ENCODE measurements around the gene ABCA9. TPM values are rescaled to one million over a fixed set of nuclear protein-coding genes. Genes with fewer than 3 reads are reported as not detected.

The ABCA9 gene
- total RNA-seq, 1 donor from 2014 or later, result 0.26 TPM

DNA sequence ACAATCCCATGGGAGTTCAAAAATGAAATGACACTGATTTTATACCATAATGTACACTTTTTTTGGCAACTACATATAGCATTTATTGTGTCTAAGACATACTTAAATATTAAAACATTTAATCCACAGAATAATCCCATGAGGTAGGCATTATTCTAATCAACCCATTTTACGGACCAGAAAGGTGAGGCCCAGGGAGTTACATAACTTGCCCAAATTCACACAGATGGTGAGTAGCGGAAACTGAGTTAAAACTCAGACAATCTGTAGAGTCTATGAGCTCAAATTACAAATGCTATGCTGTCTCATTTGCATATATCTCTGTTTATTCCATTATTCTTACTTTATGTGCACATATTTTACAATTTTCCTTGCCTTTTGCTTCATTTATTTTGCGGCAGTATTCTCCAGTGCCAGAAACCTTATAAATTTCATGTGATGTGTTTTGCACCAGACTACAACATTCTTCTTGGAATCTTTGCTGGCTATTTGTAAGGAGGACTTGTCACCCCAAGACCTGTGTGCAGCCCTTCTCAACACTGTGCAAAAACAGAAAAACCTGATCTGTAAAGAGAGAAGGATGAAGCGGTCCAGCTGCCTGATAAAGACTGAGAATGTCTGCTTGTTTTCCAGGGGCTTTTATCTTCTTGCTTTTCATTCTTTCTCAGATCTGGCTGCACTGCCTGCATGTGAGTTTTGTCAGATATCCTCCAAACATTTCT lies 2.3 kb upstream of the ABCA9 start:
- TF ChIP-seq, protein P1, sequence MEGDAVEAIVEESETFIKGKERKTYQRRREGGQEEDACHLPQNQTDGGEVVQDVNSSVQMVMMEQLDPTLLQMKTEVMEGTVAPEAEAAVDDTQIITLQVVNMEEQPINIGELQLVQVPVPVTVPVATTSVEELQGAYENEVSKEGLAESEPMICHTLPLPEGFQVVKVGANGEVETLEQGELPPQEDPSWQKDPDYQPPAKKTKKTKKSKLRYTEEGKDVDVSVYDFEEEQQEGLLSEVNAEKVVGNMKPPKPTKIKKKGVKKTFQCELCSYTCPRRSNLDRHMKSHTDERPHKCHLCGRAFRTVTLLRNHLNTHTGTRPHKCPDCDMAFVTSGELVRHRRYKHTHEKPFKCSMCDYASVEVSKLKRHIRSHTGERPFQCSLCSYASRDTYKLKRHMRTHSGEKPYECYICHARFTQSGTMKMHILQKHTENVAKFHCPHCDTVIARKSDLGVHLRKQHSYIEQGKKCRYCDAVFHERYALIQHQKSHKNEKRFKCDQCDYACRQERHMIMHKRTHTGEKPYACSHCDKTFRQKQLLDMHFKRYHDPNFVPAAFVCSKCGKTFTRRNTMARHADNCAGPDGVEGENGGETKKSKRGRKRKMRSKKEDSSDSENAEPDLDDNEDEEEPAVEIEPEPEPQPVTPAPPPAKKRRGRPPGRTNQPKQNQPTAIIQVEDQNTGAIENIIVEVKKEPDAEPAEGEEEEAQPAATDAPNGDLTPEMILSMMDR (IDR thresholded peaks at IDR 0.05; ENCODE audit: insufficient read depth, low read length, severe bottlenecking), result no peak
- no peaks in the 10 kb centered on the region for H3K36me3 ChIP-seq (ENCODE audit: control insufficient read depth, insufficient read depth, low read length)
- DNase-seq (ENCODE audit: low read depth) (no peak), FAIRE-seq (no peak)
- H3K27me3 ChIP-seq (ENCODE audit: control insufficient read depth, insufficient read depth, low read length), result no peaks in the 10 kb centered on the region
- H3K4me3 ChIP-seq (ENCODE audit: low read depth, low read length), result no peak overlapping the region

DNA sequence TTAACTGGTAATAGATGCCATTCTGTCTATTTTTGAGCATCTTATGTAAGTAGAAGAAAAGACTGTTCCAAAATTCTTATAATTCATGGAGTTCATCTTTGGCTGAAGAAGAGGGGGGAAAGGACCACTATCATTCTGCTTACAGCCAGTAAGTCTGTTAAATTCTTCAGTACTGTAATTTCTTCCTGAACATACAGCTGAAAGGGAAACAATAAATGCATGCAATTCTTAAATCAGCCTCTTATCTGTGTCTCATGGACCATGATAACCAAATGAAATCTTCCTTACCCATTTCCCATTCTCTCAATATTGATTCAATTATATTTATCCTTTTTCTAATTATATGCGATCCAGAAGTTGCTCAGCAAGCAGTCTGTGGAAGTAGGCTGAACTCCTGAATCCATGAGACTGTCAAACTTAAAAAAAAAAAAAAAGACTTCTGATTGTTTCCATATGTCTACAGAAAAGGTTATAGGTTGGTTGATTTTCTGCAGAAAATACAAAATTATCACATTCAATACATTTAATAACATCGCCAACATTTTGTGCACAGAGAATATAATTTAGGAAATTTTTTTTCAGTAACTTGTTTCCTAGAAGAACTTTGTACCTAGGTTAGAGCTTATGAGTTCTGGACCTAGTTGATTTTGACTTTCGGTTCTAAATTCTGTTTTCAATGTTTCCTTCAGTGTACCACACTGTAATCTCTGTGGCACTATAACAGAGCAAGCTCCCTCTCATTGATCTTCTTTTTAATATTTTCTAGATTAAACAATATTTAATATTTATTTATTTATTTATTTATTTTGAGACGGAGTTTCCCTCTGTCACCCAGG lies 1.2 kb upstream of the ABCA9 start:
- FAIRE-seq (no peak), DNase-seq (ENCODE audit: low read depth) (no peak)
- H3K27me3 ChIP-seq (ENCODE audit: control insufficient read depth, insufficient read depth, low read length), result no peaks in the 10 kb centered on the region

DNA sequence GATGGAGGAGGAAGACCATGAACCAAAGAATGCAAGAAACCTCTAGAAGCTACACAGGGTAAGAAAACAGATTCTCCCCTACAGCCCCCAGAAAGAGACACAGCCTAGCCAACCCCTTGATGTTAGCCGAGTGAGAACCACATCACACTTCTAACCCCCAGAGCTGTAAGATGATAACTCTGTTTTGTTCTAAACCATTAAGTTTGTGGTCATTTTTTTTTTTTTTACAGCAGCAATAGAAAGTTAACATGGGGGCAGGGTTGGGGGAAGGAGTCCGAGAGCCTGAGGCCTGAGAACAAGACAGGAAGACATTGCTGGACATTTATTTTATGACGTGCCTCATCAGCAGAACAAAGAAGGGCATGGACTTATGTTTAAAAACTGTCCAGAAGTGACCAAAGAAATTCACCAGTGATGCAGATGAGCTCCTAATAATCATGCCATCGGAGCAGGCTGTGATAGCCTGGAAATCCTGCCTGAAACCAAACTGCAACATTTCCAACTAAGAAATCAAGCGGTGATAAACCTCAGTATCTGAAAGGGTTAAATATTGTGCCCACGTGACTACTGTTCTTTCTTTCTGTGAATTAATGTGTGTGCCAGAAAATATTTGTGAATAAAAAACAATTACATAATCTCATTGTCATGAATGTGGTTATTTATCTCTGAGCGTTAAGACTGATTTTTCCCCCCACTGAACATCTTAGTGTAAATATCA lies 1.1 kb downstream of the ABCA9 start:
- no peak for DNase-seq (ENCODE audit: low read depth)
- TF ChIP-seq, protein P1 (IDR thresholded peaks at IDR 0.05; ENCODE audit: insufficient read depth, low read length, severe bottlenecking), result no peak
- Histone ChIP-seq H3K4me3 (ENCODE audit: low read depth, low read length) (no peak overlapping the region), H3K27me3 (ENCODE audit: control insufficient read depth, insufficient read depth, low read length) (no peaks in the 10 kb centered on the region), H3K36me3 (ENCODE audit: control insufficient read depth, insufficient read depth, low read length) (no peaks in the 10 kb centered on the region)
- FAIRE-seq, result no peak

More for the DNA sequence above, 1.2 kb upstream of the ABCA9 start:
- no peaks in the 10 kb centered on the region for H3K36me3 ChIP-seq (ENCODE audit: control insufficient read depth, insufficient read depth, low read length)
- H3K4me3 ChIP-seq (ENCODE audit: low read depth, low read length), result no peak overlapping the region
- TF ChIP-seq, protein P1 (IDR thresholded peaks at IDR 0.05; ENCODE audit: insufficient read depth, low read length, severe bottlenecking), result no peak

DNA sequence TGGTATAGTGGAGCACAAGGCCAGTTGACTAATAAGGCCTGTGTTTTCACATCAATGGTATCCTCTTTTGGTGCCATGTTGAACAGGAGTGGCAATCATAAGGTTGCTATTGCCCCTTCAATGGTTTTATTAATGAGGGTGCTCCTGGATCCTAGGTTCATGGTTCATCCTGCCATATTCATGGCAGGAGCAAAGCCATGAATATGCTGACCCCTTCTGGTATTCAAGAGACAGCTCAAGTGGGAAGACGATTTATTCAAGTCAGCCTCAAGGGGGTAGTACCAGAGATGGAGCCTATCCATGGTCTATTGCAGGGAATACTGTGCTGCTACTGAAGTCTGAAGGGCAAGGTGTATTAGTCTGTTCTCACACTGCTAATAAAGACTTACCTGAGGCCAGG lies 2.6 kb downstream of the ABCA9 start:
- Histone ChIP-seq H3K27me3 (ENCODE audit: control insufficient read depth, insufficient read depth, low read length) (no peaks in the 10 kb centered on the region), H3K36me3 (ENCODE audit: control insufficient read depth, insufficient read depth, low read length) (no peaks in the 10 kb centered on the region), H3K4me3 (ENCODE audit: low read depth, low read length) (no peak overlapping the region)
- FAIRE-seq (no peak), DNase-seq (ENCODE audit: low read depth) (no peak)
- TF ChIP-seq, protein P1 (IDR thresholded peaks at IDR 0.05; ENCODE audit: insufficient read depth, low read length, severe bottlenecking), result no peak

DNA sequence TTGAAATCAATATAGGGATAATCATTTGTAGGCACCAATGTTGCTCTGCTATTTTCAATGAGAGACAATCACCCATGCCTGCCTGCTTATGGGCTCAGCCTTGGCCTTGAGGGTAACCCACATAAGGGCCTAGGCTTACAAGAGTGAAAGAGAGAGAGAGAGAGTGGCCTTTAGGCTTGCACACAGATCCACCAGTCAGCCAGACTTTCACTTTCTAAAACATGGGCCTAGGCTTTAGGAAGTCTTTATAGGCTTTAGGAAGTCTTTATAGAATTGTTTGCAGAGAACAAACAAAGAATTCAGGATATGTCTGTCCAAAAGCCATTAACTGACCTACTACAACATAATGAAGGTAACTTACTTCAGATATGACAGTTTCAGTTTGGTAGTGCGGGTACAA lies 3.4 kb downstream of the ABCA9 start:
- FAIRE-seq (no peak), DNase-seq (ENCODE audit: low read depth) (no peak)
- no peaks in the 10 kb centered on the region for H3K36me3 ChIP-seq (ENCODE audit: control insufficient read depth, insufficient read depth, low read length)
- TF ChIP-seq, protein P1 (IDR thresholded peaks at IDR 0.05; ENCODE audit: insufficient read depth, low read length, severe bottlenecking), result no peak
- no peak overlapping the region for H3K4me3 ChIP-seq (ENCODE audit: low read depth, low read length)
- H3K27me3 ChIP-seq (ENCODE audit: control insufficient read depth, insufficient read depth, low read length), result no peaks in the 10 kb centered on the region

All from bronchial epithelial cell (primary cell).